IMR-90 (cell line): ENCODE measurements around the gene ADGRL1. TPM values are rescaled to one million over a fixed set of nuclear protein-coding genes. Genes with fewer than 3 reads are reported as not detected.

ENCODE experiments used
- ATAC-seq: fragments of 200-7000 bp; cut with Tn5 transposase; 2 replicates; pipeline ENCODE4 v1.9.1; 2020; ENCODE audit warnings: low read depth, mild to moderate bottlenecking, moderate library complexity
- BruUV-seq: library from RNA; stranded (reverse); fragments of 400-500 nt; replicated peaks from 2 replicates; lab custom pipeline; 2021; lab: Mats Ljungman, UMichigan
- CTCF ChIA-PET: fragments of 300-600 bp; formaldehyde crosslinking; extraction: SDS; loops from one replicate; lab custom pipeline; 2021; ENCODE audit warnings: antibody characterized with exemption; lab: Yijun Ruan, JAX
- POLR2A ChIA-PET: fragments of 300-600 bp; sonication (Branson Sonifier 250); formaldehyde crosslinking; loops from one replicate; lab custom pipeline; 2022; ENCODE audit warnings: antibody characterized with exemption; ENCODE audit not compliant: unreplicated experiment; lab: Charles Lee
- DNase-seq: peaks from one replicate; pipeline ENCODE4 v3.0.0; 2013
- H2AFZ ChIP-seq: replicated peaks from 2 replicates; pipeline ENCODE3; 2013; ENCODE audit warnings: low read length, mild to moderate bottlenecking; ENCODE audit not compliant: poor library complexity
- H2AK5ac ChIP-seq: 2 replicates; pipeline ENCODE4 v1.6.1; 2013; ENCODE audit warnings: low read depth, low read length, inconsistent platforms
- H2AK9ac ChIP-seq: replicated peaks from 2 replicates; pipeline ENCODE3; 2013; ENCODE audit warnings: mild to moderate bottlenecking, low read depth, low read length, moderate library complexity; ENCODE audit not compliant: poor library complexity
- H2BK120ac ChIP-seq: 2 replicates; pipeline ENCODE4 v1.6.1; 2013; ENCODE audit warnings: low read depth, low read length, inconsistent platforms
- H2BK15ac ChIP-seq: 3 replicates; pipeline ENCODE4 v1.6.1; 2013; ENCODE audit warnings: low read depth, low read length, inconsistent platforms
- H2BK20ac ChIP-seq: 2 replicates; pipeline ENCODE4 v1.6.1; 2013; ENCODE audit warnings: low read depth, mild to moderate bottlenecking, inconsistent platforms, low read length, moderate library complexity
- H2BK5ac ChIP-seq: 2 replicates; pipeline ENCODE4 v1.6.1; 2013; ENCODE audit warnings: mild to moderate bottlenecking, low read depth, low read length, inconsistent platforms; ENCODE audit not compliant: poor library complexity, severe bottlenecking
- H3K14ac ChIP-seq: replicated peaks from 2 replicates; pipeline ENCODE4 v1.6.1; 2013; ENCODE audit warnings: low read depth, low read length, inconsistent platforms
- H3K18ac ChIP-seq: 2 replicates; pipeline ENCODE4 v1.6.1; 2013; ENCODE audit warnings: low read depth, low read length, control low read depth
- H3K23ac ChIP-seq: 2 replicates; pipeline ENCODE4 v1.6.1; 2013; ENCODE audit warnings: low read depth, low read length, inconsistent platforms
- H3K27ac ChIP-seq: 2 replicates; pipeline ENCODE4 v1.5.1; 2013; ENCODE audit warnings: mild to moderate bottlenecking, control low read depth, low read length; ENCODE audit not compliant: insufficient read depth
- H3K27me3 ChIP-seq: 2 replicates; pipeline ENCODE4 v1.6.1; 2013; ENCODE audit warnings: low read length; ENCODE audit not compliant: control insufficient read depth, insufficient read depth
- H3K36me3 ChIP-seq: 2 replicates; pipeline ENCODE4 v1.6.1; 2013; ENCODE audit warnings: low read length, mixed read lengths; ENCODE audit not compliant: control insufficient read depth, insufficient read depth
- H3K4ac ChIP-seq: 2 replicates; pipeline ENCODE4 v1.6.1; 2013; ENCODE audit warnings: low read depth, low read length, inconsistent platforms
- H3K4me1 ChIP-seq: 2 replicates; pipeline ENCODE4 v1.6.1; 2013; ENCODE audit warnings: low read length, mixed read lengths; ENCODE audit not compliant: control insufficient read depth, insufficient read depth
- H3K4me2 ChIP-seq: 2 replicates; pipeline ENCODE4 v1.6.1; 2013; ENCODE audit warnings: low read depth, mild to moderate bottlenecking, control low read depth, low read length, moderate library complexity
- H3K4me3 ChIP-seq: 2 replicates; pipeline ENCODE4 v1.5.1; 2013; ENCODE audit warnings: low read depth, mild to moderate bottlenecking, control low read depth, low read length, moderate library complexity; ENCODE audit not compliant: insufficient read depth
- H3K56ac ChIP-seq: 2 replicates; pipeline ENCODE4 v1.6.1; 2013; ENCODE audit warnings: low read length, inconsistent platforms; ENCODE audit not compliant: insufficient read depth; ENCODE audit errors: extremely low read depth
- H3K79me1 ChIP-seq, 2 experiments: 2 replicates each; pipeline ENCODE4 v1.6.1; 2013; ENCODE audit warnings: low read length in 2 of 2, inconsistent platforms in 1 of 2, low read depth in 1 of 2
- H3K9ac ChIP-seq: 2 replicates; pipeline ENCODE4 v1.6.1; 2013; ENCODE audit warnings: low read depth, low read length, control low read depth
- H3K9me1 ChIP-seq: 2 replicates; pipeline ENCODE4 v1.6.1; 2013; ENCODE audit warnings: low read length, inconsistent platforms; ENCODE audit not compliant: insufficient read depth
- H3K9me3 ChIP-seq: 2 replicates; pipeline ENCODE4 v1.6.1; 2013; ENCODE audit warnings: low read length; ENCODE audit not compliant: control insufficient read depth, insufficient read depth
- H4K20me1 ChIP-seq: 2 replicates; pipeline ENCODE4 v1.6.1; 2013; ENCODE audit warnings: low read length, inconsistent platforms; ENCODE audit not compliant: insufficient read depth
- H4K5ac ChIP-seq: 2 replicates; pipeline ENCODE4 v1.6.1; 2013; ENCODE audit warnings: mild to moderate bottlenecking, low read depth, low read length, control low read depth
- H4K8ac ChIP-seq, 2 experiments: 2 replicates each; pipeline ENCODE4 v1.6.1; 2013; ENCODE audit warnings: low read depth in 2 of 2, low read length in 2 of 2, control low read depth in 1 of 2, inconsistent platforms in 1 of 2
- H4K91ac ChIP-seq: 2 replicates; pipeline ENCODE4 v1.6.1; 2013; ENCODE audit warnings: low read depth, low read length, inconsistent platforms; ENCODE audit not compliant: insufficient read depth
- BHLHE40 ChIP-seq: fragments of 150-350 bp; IDR thresholded peaks from 2 replicates; pipeline ENCODE4 v1.6.1; 2016; ENCODE audit warnings: mild to moderate bottlenecking, low read depth, low read length
- CEBPB ChIP-seq: IDR thresholded peaks from 2 replicates; pipeline ENCODE4 v1.6.1; 2012; ENCODE audit warnings: low read depth, low read length, improper control_type of control experiment
- CHD1 ChIP-seq: IDR thresholded peaks from 2 replicates; pipeline ENCODE4 v1.6.1; 2012; ENCODE audit warnings: low read depth, low read length, improper control_type of control experiment
- FOS ChIP-seq: fragments of 150-350 bp; IDR thresholded peaks from 2 replicates; pipeline ENCODE4 v1.6.1; 2016; ENCODE audit warnings: low read depth, low read length
- MAFK ChIP-seq: IDR thresholded peaks from 2 replicates; pipeline ENCODE4 v1.6.1; 2012; ENCODE audit warnings: low read depth, low read length, improper control_type of control experiment
- MAZ ChIP-seq: IDR thresholded peaks from 2 replicates; pipeline ENCODE4 v1.6.1; 2012; ENCODE audit warnings: low read depth, mild to moderate bottlenecking, low read length, improper control_type of control experiment, moderate library complexity, borderline replicate concordance
- MXI1 ChIP-seq: IDR thresholded peaks from 2 replicates; pipeline ENCODE4 v1.6.1; 2012; ENCODE audit warnings: low read depth, mild to moderate bottlenecking, low read length, moderate library complexity, borderline replicate concordance
- NFE2L2 ChIP-seq: fragments of 150-350 bp; IDR thresholded peaks from 2 replicates; pipeline ENCODE4 v1.6.1; 2016; ENCODE audit warnings: low read depth, mild to moderate bottlenecking, low read length
- POLR2A ChIP-seq: IDR thresholded peaks from 2 replicates; pipeline ENCODE4 v1.6.1; 2012; ENCODE audit warnings: mild to moderate bottlenecking, low read depth, low read length
- RAD21 ChIP-seq: IDR thresholded peaks from 2 replicates; pipeline ENCODE4 v1.6.1; 2012; ENCODE audit warnings: low read length, improper control_type of control experiment
- RCOR1 ChIP-seq: IDR thresholded peaks from 2 replicates; pipeline ENCODE4 v1.6.1; 2012; ENCODE audit warnings: mild to moderate bottlenecking, low read length, improper control_type of control experiment; ENCODE audit not compliant: insufficient replicate concordance
- RFX5 ChIP-seq: IDR thresholded peaks from 2 replicates; pipeline ENCODE4 v1.8.0; 2012; ENCODE audit warnings: low read depth, mild to moderate bottlenecking, low read length, moderate library complexity
- SMC3 ChIP-seq: fragments of 150-350 bp; IDR thresholded peaks from 2 replicates; pipeline ENCODE4 v1.6.1; 2016; ENCODE audit warnings: low read depth, mild to moderate bottlenecking, antibody characterized with exemption, low read length, moderate library complexity
- WGBS, 2 experiments: methylation state at CpG; one replicate each; pipeline versions ENCODE4 v1.1.5 to v1.1.7; 2013; ENCODE audit warnings: missing lambda C conversion rate in 2 of 2; ENCODE audit not compliant: insufficient read length in 1 of 2; ENCODE audit errors: extremely low coverage in 2 of 2; 5-methylcytosine and 5-hydroxymethylcytosine counted together
- dilution Hi-C: fragments of 300-500 bp; cut with HindIII; formaldehyde crosslinking; loops from one replicate; pipeline ENCODE4 v1.14.3; 2018; ENCODE audit warnings: low sequenced_read_pairs; ENCODE audit not compliant: unreplicated experiment
- in situ Hi-C: fragments of 300-500 bp; cut with MboI; formaldehyde crosslinking; loops from 3 replicates; pipeline ENCODE4 v1.14.3; 2019; ENCODE audit warnings: low sequenced_read_pairs, inconsistent platforms, mixed read lengths
- intact Hi-C: fragments of 100-400 bp; cut with micrococcal nuclease; formaldehyde crosslinking; loops from 2 replicates; pipeline ENCODE4 v1.10.0; 2022
- polyA plus RNA-seq, 3 experiments: library from polyadenylated mRNA; depleted of rRNA; stranded (reverse); fragments of >200 nt; gene quantifications; 2 replicates each; pipeline ENCODE4 v1.2.3, GENCODE V29; 2012; ENCODE audit warnings: low replicate concordance in 1 of 3
- total RNA-seq: library from RNA; depleted of rRNA; stranded (reverse); fragments of >200 nt; gene quantifications from 2 replicates; pipeline ENCODE4 v1.2.3, GENCODE V29; 2012
- TF ChIP-seq, protein P1 (sequence below): fragments of 150-350 bp; IDR thresholded peaks from 2 replicates; pipeline ENCODE4 v1.6.1; 2017; ENCODE audit warnings: mild to moderate bottlenecking, antibody characterized with exemption, low read length, low read depth
- TF ChIP-seq, protein P2 (sequence below): fragments of 150-350 bp; IDR thresholded peaks from 2 replicates; pipeline ENCODE4 v1.6.1; 2016; ENCODE audit warnings: low read depth, mild to moderate bottlenecking, low read length, moderate library complexity, borderline replicate concordance
- TF ChIP-seq, protein P3 (sequence below): conservative IDR thresholded peaks from 2 replicates; pipeline ENCODE4 v1.5.1; 2012; ENCODE audit warnings: mild to moderate bottlenecking, low read depth, low read length, improper control_type of control experiment

ADGRL1 gene
- total and polyA plus RNA-seq, 2 of the 4 experiments (the other 2 are of a cell fraction) = 0.72 to 2.2 TPM

DNA sequence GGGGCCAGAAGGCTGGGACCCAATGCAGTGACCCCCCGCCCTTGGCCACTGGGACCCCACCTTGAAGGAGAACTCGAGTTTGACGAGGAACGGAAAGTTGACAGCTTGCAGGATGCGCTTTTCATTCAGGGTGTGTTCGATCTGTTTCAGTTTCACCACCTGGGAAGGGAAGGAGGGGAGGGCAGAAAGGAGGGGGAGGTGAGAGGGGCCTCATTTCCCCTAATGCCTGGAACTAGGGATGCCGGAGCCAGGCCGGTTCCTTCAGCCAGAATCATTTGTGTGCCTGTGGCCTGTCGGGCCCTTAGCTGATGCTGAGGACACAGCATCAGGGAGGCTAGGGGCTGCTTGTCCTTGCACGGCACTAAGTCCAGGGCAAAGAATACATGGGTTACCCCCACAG lies 103.2 kb downstream of the ADGRL1 start:
- H3K14ac ChIP-seq = no peak overlapping the region
- H2AFZ ChIP-seq = no peak overlapping the region
- ChIA-PET CTCF (no interaction called here), POLR2A (no interaction called here)
- no TSS peak for BruUV-seq
- no peak overlapping the region for H2BK5ac ChIP-seq
- no peaks in the 10 kb centered on the region for H3K4me1 ChIP-seq
- H3K4me2 ChIP-seq = no peak overlapping the region
- no peak for TF ChIP-seq MAFK
- no peak for TF ChIP-seq MAZ
- no peak for TF ChIP-seq CHD1
- TF ChIP-seq, protein P1, sequence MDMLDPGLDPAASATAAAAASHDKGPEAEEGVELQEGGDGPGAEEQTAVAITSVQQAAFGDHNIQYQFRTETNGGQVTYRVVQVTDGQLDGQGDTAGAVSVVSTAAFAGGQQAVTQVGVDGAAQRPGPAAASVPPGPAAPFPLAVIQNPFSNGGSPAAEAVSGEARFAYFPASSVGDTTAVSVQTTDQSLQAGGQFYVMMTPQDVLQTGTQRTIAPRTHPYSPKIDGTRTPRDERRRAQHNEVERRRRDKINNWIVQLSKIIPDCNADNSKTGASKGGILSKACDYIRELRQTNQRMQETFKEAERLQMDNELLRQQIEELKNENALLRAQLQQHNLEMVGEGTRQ = no peak
- no peak for TF ChIP-seq MXI1
- no peak for TF ChIP-seq RCOR1
- TF ChIP-seq RAD21 = no peak
- TF ChIP-seq RFX5 = no peak
- TF ChIP-seq POLR2A = no peak
- no peak for TF ChIP-seq FOS
- no peak for TF ChIP-seq CEBPB
- no peak for TF ChIP-seq NFE2L2
- TF ChIP-seq, protein P2, sequence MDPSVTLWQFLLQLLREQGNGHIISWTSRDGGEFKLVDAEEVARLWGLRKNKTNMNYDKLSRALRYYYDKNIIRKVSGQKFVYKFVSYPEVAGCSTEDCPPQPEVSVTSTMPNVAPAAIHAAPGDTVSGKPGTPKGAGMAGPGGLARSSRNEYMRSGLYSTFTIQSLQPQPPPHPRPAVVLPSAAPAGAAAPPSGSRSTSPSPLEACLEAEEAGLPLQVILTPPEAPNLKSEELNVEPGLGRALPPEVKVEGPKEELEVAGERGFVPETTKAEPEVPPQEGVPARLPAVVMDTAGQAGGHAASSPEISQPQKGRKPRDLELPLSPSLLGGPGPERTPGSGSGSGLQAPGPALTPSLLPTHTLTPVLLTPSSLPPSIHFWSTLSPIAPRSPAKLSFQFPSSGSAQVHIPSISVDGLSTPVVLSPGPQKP = no peak
- TF ChIP-seq BHLHE40 = no peak
- TF ChIP-seq SMC3 = no peak
- TF ChIP-seq, protein P3, sequence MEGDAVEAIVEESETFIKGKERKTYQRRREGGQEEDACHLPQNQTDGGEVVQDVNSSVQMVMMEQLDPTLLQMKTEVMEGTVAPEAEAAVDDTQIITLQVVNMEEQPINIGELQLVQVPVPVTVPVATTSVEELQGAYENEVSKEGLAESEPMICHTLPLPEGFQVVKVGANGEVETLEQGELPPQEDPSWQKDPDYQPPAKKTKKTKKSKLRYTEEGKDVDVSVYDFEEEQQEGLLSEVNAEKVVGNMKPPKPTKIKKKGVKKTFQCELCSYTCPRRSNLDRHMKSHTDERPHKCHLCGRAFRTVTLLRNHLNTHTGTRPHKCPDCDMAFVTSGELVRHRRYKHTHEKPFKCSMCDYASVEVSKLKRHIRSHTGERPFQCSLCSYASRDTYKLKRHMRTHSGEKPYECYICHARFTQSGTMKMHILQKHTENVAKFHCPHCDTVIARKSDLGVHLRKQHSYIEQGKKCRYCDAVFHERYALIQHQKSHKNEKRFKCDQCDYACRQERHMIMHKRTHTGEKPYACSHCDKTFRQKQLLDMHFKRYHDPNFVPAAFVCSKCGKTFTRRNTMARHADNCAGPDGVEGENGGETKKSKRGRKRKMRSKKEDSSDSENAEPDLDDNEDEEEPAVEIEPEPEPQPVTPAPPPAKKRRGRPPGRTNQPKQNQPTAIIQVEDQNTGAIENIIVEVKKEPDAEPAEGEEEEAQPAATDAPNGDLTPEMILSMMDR = no peak
- H3K9me3 ChIP-seq = no peaks in the 10 kb centered on the region
- 100% methylated on average over 3 of the region's 10 CpGs; no CpG with 5 or more reads in 1 of the 2 experiments for WGBS, 2 experiments
- in situ Hi-C loops = no loop called here
- no peak overlapping the region for H2BK15ac ChIP-seq
- dilution Hi-C loops = no loop called here
- no peak overlapping the region for H3K4ac ChIP-seq
- no peaks in the 10 kb centered on the region for H3K27me3 ChIP-seq
- no peak overlapping the region for H3K9ac ChIP-seq
- no peak overlapping the region for H3K4me3 ChIP-seq
- H3K18ac ChIP-seq = no peak overlapping the region
- no peak overlapping the region for H2AK5ac ChIP-seq
- no peaks in the 10 kb centered on the region for H4K20me1 ChIP-seq
- no peak overlapping the region for H4K8ac ChIP-seq
- H3K79me1 ChIP-seq = peaks cover 0 to 9% of the 10 kb centered on the region in 2 experiments; a peak in 2 of 4 replicates
- no peak overlapping the region for H4K91ac ChIP-seq
- no peak overlapping the region for H3K56ac ChIP-seq
- no peak overlapping the region for H4K5ac ChIP-seq
- peaks cover 39% of the 10 kb centered on the region for H3K36me3 ChIP-seq
- peak overlapping the region; percentile 45 for H2AK9ac ChIP-seq
- H3K23ac ChIP-seq = no peak overlapping the region
- ATAC-seq (no peak), DNase-seq (no peak)
- H2BK20ac ChIP-seq = no peak overlapping the region
- no peak overlapping the region for H3K27ac ChIP-seq
- H2BK120ac ChIP-seq = no peak overlapping the region
- intact Hi-C loops = no loop called here
- H3K9me1 ChIP-seq = peaks cover 3% of the 10 kb centered on the region; the same call in 1 of the 2 replicates
